K562 (cell line): Measurements from ENCODE around the gene TP53BP2. TPM values are rescaled to one million over a fixed set of nuclear protein-coding genes. Genes with fewer than 3 reads are reported as not detected.

Experiments
- CBFA2T2 ChIP-seq: fragments of 450-650 bp; conservative IDR thresholded peaks from 2 replicates; pipeline ENCODE4 v1.6.1; 2017; ENCODE audit warnings: mild to moderate bottlenecking
- MTA3 ChIP-seq: fragments of 450-650 bp; formaldehyde crosslinking; IDR thresholded peaks from 2 replicates; pipeline ENCODE4 v1.6.1; 2017; ENCODE audit warnings: mild to moderate bottlenecking, borderline replicate concordance
- NCOA4 ChIP-seq: fragments of 450-650 bp; IDR thresholded peaks from 2 replicates; pipeline ENCODE4 v1.6.1; 2018; ENCODE audit warnings: mild to moderate bottlenecking; ENCODE audit not compliant: partially characterized antibody
- PHF20 ChIP-seq: fragments of 450-650 bp; IDR thresholded peaks from 2 replicates; pipeline ENCODE4 v1.6.1; 2018; ENCODE audit not compliant: partially characterized antibody
- POLR2A ChIP-seq: fragments of 450-650 bp; conservative IDR thresholded peaks from 2 replicates; pipeline ENCODE4 v1.6.1; 2016
- POLR2AphosphoS2 ChIP-seq: IDR thresholded peaks from 2 replicates; pipeline ENCODE4 v1.6.1; 2012; ENCODE audit warnings: low read length, improper control_type of control experiment
- RFX7 ChIP-seq: fragments of 250-450 bp; sonication (Bioruptor Pico); IDR thresholded peaks from 2 replicates; pipeline ENCODE4 v1.5.1; 2021; ENCODE audit warnings: mild to moderate bottlenecking
- SFPQ ChIP-seq: fragments of 200-400 bp; formaldehyde crosslinking; IDR thresholded peaks from 2 replicates; pipeline ENCODE4 v1.6.1; 2017; ENCODE audit warnings: mild to moderate bottlenecking, low read depth, low read length, moderate library complexity
- SMARCB1 ChIP-seq: IDR thresholded peaks from 2 replicates; pipeline ENCODE4 v1.6.1; 2011; ENCODE audit warnings: improper control_type of control experiment, low read depth; ENCODE audit not compliant: insufficient read length
- THRA ChIP-seq: fragments of 450-650 bp; IDR thresholded peaks from 2 replicates; pipeline ENCODE4 v1.6.1; 2017; ENCODE audit warnings: mild to moderate bottlenecking, moderate library complexity
- TSHZ1 ChIP-seq: fragments of 250-450 bp; sonication (Bioruptor Pico); IDR thresholded peaks from 2 replicates; pipeline ENCODE4 v1.4.0; 2020; ENCODE audit warnings: mild to moderate bottlenecking, moderate library complexity
- ZNF12 ChIP-seq: sonication (generic); formaldehyde crosslinking; IDR thresholded peaks from 2 replicates; pipeline ENCODE4 v1.4.0; 2020; ENCODE audit warnings: mild to moderate bottlenecking, missing genetic modification reagents
- ZNF23 ChIP-seq: fragments of 250-450 bp; sonication (Bioruptor Pico); IDR thresholded peaks from 2 replicates; pipeline ENCODE4 v1.4.0; 2020; ENCODE audit warnings: mild to moderate bottlenecking
- ZNF282 ChIP-seq: sonication (generic); formaldehyde crosslinking; IDR thresholded peaks from 2 replicates; pipeline ENCODE4 v1.8.1; 2023; ENCODE audit warnings: missing genetic modification reagents
- ZNF766 ChIP-seq: fragments of 200-800 bp; sonication (Bioruptor generic); conservative IDR thresholded peaks from 2 replicates; pipeline ENCODE4 v1.6.1; 2016; ENCODE audit warnings: missing genetic modification characterization, missing compliant biosample characterization
- ZNF785 ChIP-seq: fragments of 250-450 bp; sonication (Bioruptor Pico); IDR thresholded peaks from 2 replicates; pipeline ENCODE4 v1.4.0; 2020; ENCODE audit warnings: mild to moderate bottlenecking
- polyA plus RNA-seq, 8 experiments: library from polyadenylated mRNA; depleted of rRNA in 4 of 8; stranded (reverse) in 5 of 8; unstranded in 3 of 8; fragments of >200 nt; fragmentation: Nextera tagmentation in 2 of 8; fragmentation: Illumina TruSeq in 1 of 8; extraction: Ambion mirVana in 2 of 8; extraction: Trizol in 1 of 8; gene quantifications; 2 replicates each; pipeline versions ENCODE4 v1.2.1 to v1.2.3, GENCODE V29; 2011 to 2014; ENCODE audit warnings: inconsistent platforms in 1 of 8, missing spikeins in 1 of 8
- total RNA-seq, 7 experiments: library from RNA; depleted of rRNA in 6 of 7; stranded (reverse); fragments of >200 nt in 6 of 7; fragmentation: Illumina TruSeq in 2 of 7; extraction: Trizol in 2 of 7; gene quantifications; 2 replicates each; pipeline versions ENCODE4 v1.2.1 to v1.2.3, GENCODE V29; 2011 to 2021; ENCODE audit warnings: low replicate concordance in 1 of 7
- TF ChIP-seq, protein P1 (sequence below), 2 experiments: fragments of 450-650 bp in 1 of 2; sonication (generic) in 1 of 2; formaldehyde crosslinking; conservative IDR thresholded peaks; 2 replicates each; pipeline versions ENCODE4 v1.4.0 to v1.8.1; 2020 to 2022; ENCODE audit warnings: mild to moderate bottlenecking in 1 of 2, missing genetic modification reagents in 1 of 2
- TF ChIP-seq, protein P2 (sequence below), 2 experiments: IDR thresholded peaks; 2 replicates each; pipeline ENCODE4 v1.6.1; 2011; ENCODE audit warnings: borderline replicate concordance in 1 of 2, control low read depth in 1 of 2, low read depth in 1 of 2, low read length in 1 of 2, mild to moderate bottlenecking in 1 of 2, mixed read lengths in 1 of 2, moderate library complexity in 1 of 2; ENCODE audit not compliant: insufficient read depth in 1 of 2, insufficient read length in 1 of 2, poor library complexity in 1 of 2, severe bottlenecking in 1 of 2; ENCODE audit errors: extremely low read depth in 1 of 2

TP53BP2 gene
- total and polyA plus RNA-seq, 9 of the 15 experiments (the other 6 are each of a cell fraction or from before 2014, with no cell fraction given), result 17.0 to 69.6 (median 40.1) TPM

- TF ChIP-seq MTA3 (peak; percentile 55; the same call in 1 of the 2 replicates), TSHZ1 (CRISPR knock-in tag) (no peak), ZNF766 (CRISPR knock-in tag) (peak; percentile 86), ZNF23 (CRISPR knock-in tag) (no peak), POLR2AphosphoS2 (no peak), PHF20 (no peak), ZNF785 (CRISPR knock-in tag) (no peak), ZNF282 (CRISPR knock-in tag) (no peak), SMARCB1 (no peak), ZNF12 (CRISPR knock-in tag) (no peak), CBFA2T2 (peak; percentile 74), SFPQ (no peak), POLR2A (no peak), RFX7 (CRISPR knock-in tag) (no peak), NCOA4 (no peak), THRA (no peak)
- TF ChIP-seq, protein P1, sequence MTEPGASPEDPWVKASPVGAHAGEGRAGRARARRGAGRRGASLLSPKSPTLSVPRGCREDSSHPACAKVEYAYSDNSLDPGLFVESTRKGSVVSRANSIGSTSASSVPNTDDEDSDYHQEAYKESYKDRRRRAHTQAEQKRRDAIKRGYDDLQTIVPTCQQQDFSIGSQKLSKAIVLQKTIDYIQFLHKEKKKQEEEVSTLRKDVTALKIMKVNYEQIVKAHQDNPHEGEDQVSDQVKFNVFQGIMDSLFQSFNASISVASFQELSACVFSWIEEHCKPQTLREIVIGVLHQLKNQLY (CRISPR knock-in tag; conservative IDR thresholded peaks at IDR 0.05), result no peak
- TF ChIP-seq, protein P2, sequence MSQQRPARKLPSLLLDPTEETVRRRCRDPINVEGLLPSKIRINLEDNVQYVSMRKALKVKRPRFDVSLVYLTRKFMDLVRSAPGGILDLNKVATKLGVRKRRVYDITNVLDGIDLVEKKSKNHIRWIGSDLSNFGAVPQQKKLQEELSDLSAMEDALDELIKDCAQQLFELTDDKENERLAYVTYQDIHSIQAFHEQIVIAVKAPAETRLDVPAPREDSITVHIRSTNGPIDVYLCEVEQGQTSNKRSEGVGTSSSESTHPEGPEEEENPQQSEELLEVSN (IDR thresholded peaks at IDR 0.05; ENCODE audit: borderline replicate concordance in 1 of 2, extremely low read depth in 1 of 2, insufficient read depth in 1 of 2, insufficient read length in 1 of 2, low read depth in 1 of 2, low read length in 1 of 2, poor library complexity in 1 of 2, severe bottlenecking in 1 of 2), result no peak
Measured at GRCh38 chr1:223847781-223848345, 2.1 kb upstream of the TP53BP2 start (continued).
